ENCODE results near the gene EEF1AKMT4.

The EEF1AKMT4 gene

GRCh38 chr3:184305577-184305976 is 56.1 kb downstream of the EEF1AKMT4 start:
- DNase-seq: no peak

GRCh38 chr3:184306341-184306972 is 57.0 kb downstream of the EEF1AKMT4 start:
- DNase-seq: no peak

GRCh38 chr3:184307915-184308314 is 58.4 kb downstream of the EEF1AKMT4 start:
- DNase-seq: no peak
